Mammary epithelial cell (primary cell): ENCODE measurements around the gene GSX1.

ENCODE experiments used
- CTCF ChIP-seq, 2 donors: IDR thresholded peaks in 1 of 2; conservative IDR thresholded peaks in 1 of 2; 2 replicates each; pipeline ENCODE4 v1.5.1; 2011 to 2012; ENCODE audit warnings: inconsistent platforms in 2 of 2, low read length in 2 of 2, mild to moderate bottlenecking in 2 of 2, control low read depth in 1 of 2, low read depth in 1 of 2; ENCODE audit not compliant: insufficient read depth in 1 of 2; ENCODE audit errors: extremely low read depth in 1 of 2
- EZH2 ChIP-seq: IDR thresholded peaks from 2 replicates; pipeline ENCODE4 v1.6.1; 2012; ENCODE audit warnings: low read length, inconsistent platforms, borderline replicate concordance

GRCh38 chr13:27770809-27771208 is 21.5 kb upstream of the GSX1 start:
- no peak for TF ChIP-seq EZH2
- peak; percentile 70 to 78 for TF ChIP-seq CTCF (conservative IDR thresholded peaks at IDR 0.05 in 1 of 2, IDR thresholded peaks at IDR 0.05 in 1 of 2; ENCODE audit: extremely low read depth in 1 of 2, insufficient read depth in 1 of 2, low read depth in 1 of 2, low read length in 2 of 2)
